MM.1S (cell line): Measurements from ENCODE around the gene ELAC2.

ENCODE experiments used
- DNase-seq: peaks from one replicate; pipeline ENCODE4 v3.0.0-alpha.2; 2015
- H2AFZ ChIP-seq: fragments of 300-600 bp; sonication (generic); 2 replicates; pipeline ENCODE4 v1.6.0; 2016; ENCODE audit warnings: antibody characterized with exemption, low read length
- H3F3A ChIP-seq: fragments of 300-600 bp; sonication (generic); 2 replicates; pipeline ENCODE4 v1.6.1; 2016; ENCODE audit warnings: mild to moderate bottlenecking, antibody characterized with exemption, low read length, moderate library complexity, mixed read lengths; ENCODE audit not compliant: insufficient read depth
- H3K27ac ChIP-seq: fragments of 300-600 bp; sonication (generic); 2 replicates; pipeline ENCODE4 v1.5.1; 2016; ENCODE audit warnings: mild to moderate bottlenecking, low read length
- H3K27me3 ChIP-seq: fragments of 300-600 bp; sonication (generic); replicated peaks from 2 replicates; pipeline ENCODE4 v1.6.0; 2016; ENCODE audit warnings: low read length; ENCODE audit not compliant: insufficient read depth
- H3K36me3 ChIP-seq: fragments of 300-600 bp; sonication (generic); replicated peaks from 2 replicates; pipeline ENCODE4 v1.6.1; 2016; ENCODE audit warnings: mild to moderate bottlenecking, low read length, mixed read lengths; ENCODE audit not compliant: insufficient read depth
- H3K4me1 ChIP-seq: fragments of 300-600 bp; sonication (generic); 2 replicates; pipeline ENCODE4 v1.6.1; 2016; ENCODE audit warnings: low read length, mixed read lengths
- H3K4me2 ChIP-seq: fragments of 300-600 bp; sonication (generic); 2 replicates; pipeline ENCODE4 v1.6.0; 2016; ENCODE audit warnings: low read depth, low read length
- H3K4me3 ChIP-seq: fragments of 300-600 bp; sonication (generic); 2 replicates; pipeline ENCODE4 v1.5.1; 2016; ENCODE audit warnings: low read length, mixed read lengths
- H3K79me2 ChIP-seq: fragments of 300-600 bp; sonication (generic); 2 replicates; pipeline ENCODE4 v1.6.1; 2016; ENCODE audit warnings: mixed run types, low read length, mixed read lengths
- H3K9ac ChIP-seq: fragments of 300-600 bp; sonication (generic); 2 replicates; pipeline ENCODE4 v1.6.1; 2016; ENCODE audit warnings: low read length, mixed read lengths
- H3K9me2 ChIP-seq: fragments of 300-600 bp; sonication (generic); replicated peaks from 2 replicates; pipeline ENCODE4 v1.6.1; 2016; ENCODE audit warnings: mild to moderate bottlenecking, low read length, mixed read lengths; ENCODE audit not compliant: insufficient read depth
- H3K9me3 ChIP-seq: fragments of 300-600 bp; sonication (generic); replicated peaks from 2 replicates; pipeline ENCODE4 v1.6.1; 2016; ENCODE audit warnings: mild to moderate bottlenecking, low read length, mixed read lengths; ENCODE audit not compliant: insufficient read depth
- H4K20me1 ChIP-seq: fragments of 300-600 bp; sonication (generic); 2 replicates; pipeline ENCODE4 v1.6.1; 2016; ENCODE audit warnings: mild to moderate bottlenecking, low read length, moderate library complexity, mixed read lengths; ENCODE audit not compliant: insufficient read depth
- CTCF ChIP-seq: fragments of 300-600 bp; sonication (generic); IDR thresholded peaks from 2 replicates; pipeline ENCODE4 v1.5.1; 2016; ENCODE audit warnings: antibody characterized with exemption, low read length, mixed read lengths
- EZH2 ChIP-seq: fragments of 300-600 bp; sonication (generic); optimal IDR thresholded peaks from 2 replicates; pipeline ENCODE3; 2017; ENCODE audit warnings: low read depth, mild to moderate bottlenecking, antibody characterized with exemption, low read length, mixed read lengths
- EZH2phosphoT487 ChIP-seq: fragments of 300-600 bp; sonication (generic); IDR thresholded peaks from 2 replicates; pipeline ENCODE4 v1.6.1; 2018; ENCODE audit warnings: antibody characterized with exemption, low read length

Gene ELAC2

GRCh38 chr17:13002761-13003453 lies 14.9 kb downstream of the ELAC2 start:
- H3K4me3 ChIP-seq = no peak overlapping the region
- H3K4me1 ChIP-seq = no peaks in the 10 kb centered on the region

GRCh38 chr17:13001991-13002615 lies 15.7 kb downstream of the ELAC2 start:
- TF ChIP-seq EZH2phosphoT487 (no peak), EZH2 (no peak), CTCF (no peak)
- Histone ChIP-seq H3F3A (0 out of 2 replicates have a peak, but pooled peaks cover 2% of the 10 kb centered on the region), H3K9ac (no peak overlapping the region), H3K27me3 (no peaks in the 10 kb centered on the region), H3K27ac (no peak overlapping the region), H3K4me2 (no peak overlapping the region), H4K20me1 (no peaks in the 10 kb centered on the region), H3K79me2 (peaks cover 7% of the 10 kb centered on the region), H3K36me3 (peaks cover 32% of the 10 kb centered on the region), H3K4me1 (no peaks in the 10 kb centered on the region), H3K4me3 (no peak overlapping the region), H2AFZ (no peak overlapping the region), H3K9me2 (no peaks in the 10 kb centered on the region), H3K9me3 (no peaks in the 10 kb centered on the region)
- no peak for DNase-seq

More at GRCh38 chr17:13002761-13003453, 14.9 kb downstream of the ELAC2 start:
- no peak overlapping the region for H3K9ac ChIP-seq
- H3K9me3 ChIP-seq = no peaks in the 10 kb centered on the region
- 0 out of 2 replicates have a peak, but pooled peaks cover 2% of the 10 kb centered on the region for H3F3A ChIP-seq
- no peaks in the 10 kb centered on the region for H3K9me2 ChIP-seq
- H4K20me1 ChIP-seq = no peaks in the 10 kb centered on the region
- H3K79me2 ChIP-seq = peaks cover 7% of the 10 kb centered on the region
- no peak overlapping the region for H3K27ac ChIP-seq
- H2AFZ ChIP-seq = no peak overlapping the region
- peaks cover 27% of the 10 kb centered on the region for H3K36me3 ChIP-seq
- TF ChIP-seq EZH2 (no peak), CTCF (peak; percentile 87)
- no peak overlapping the region for H3K4me2 ChIP-seq
- H3K27me3 ChIP-seq = no peaks in the 10 kb centered on the region
- DNase-seq = peak; percentile 44

GRCh38 chr17:13000561-13000960 lies 17.3 kb downstream of the ELAC2 start:
- peaks cover 46% of the 10 kb centered on the region for H3K36me3 ChIP-seq
- TF ChIP-seq CTCF (no peak), EZH2 (no peak), EZH2phosphoT487 (no peak)
- H3K4me3 ChIP-seq = no peak overlapping the region
- H2AFZ ChIP-seq = no peak overlapping the region
- no peak overlapping the region for H3K27ac ChIP-seq
- H4K20me1 ChIP-seq = no peaks in the 10 kb centered on the region
- no peaks in the 10 kb centered on the region for H3K27me3 ChIP-seq
- peaks cover 7% of the 10 kb centered on the region for H3K79me2 ChIP-seq
- DNase-seq = no peak
- no peak overlapping the region for H3K4me2 ChIP-seq
- no peaks in the 10 kb centered on the region for H3K9me3 ChIP-seq
- H3K9me2 ChIP-seq = no peaks in the 10 kb centered on the region
- no peaks in the 10 kb centered on the region for H3K4me1 ChIP-seq
- 0 out of 2 replicates have a peak, but pooled peaks cover 2% of the 10 kb centered on the region for H3F3A ChIP-seq
- no peak overlapping the region for H3K9ac ChIP-seq
